HEK293 (cell line): Measurements from ENCODE around the gene ABCA3.

Experiments
- PRDM10 ChIP-seq: fragments of 450-650 bp; formaldehyde crosslinking; IDR thresholded peaks from 2 replicates; pipeline ENCODE4 v1.5.1; 2016; ENCODE audit warnings: missing biosample characterization, missing genetic modification characterization
- ZNF266 ChIP-seq: fragments of 450-650 bp; formaldehyde crosslinking; IDR thresholded peaks from 2 replicates; pipeline ENCODE4 v1.5.1; 2016; ENCODE audit warnings: missing biosample characterization, missing genetic modification characterization, low read depth
- TF ChIP-seq, protein P1 (sequence below): fragments of 450-650 bp; formaldehyde crosslinking; IDR thresholded peaks from 2 replicates; pipeline ENCODE4 v1.5.1; 2016; ENCODE audit warnings: missing biosample characterization, missing genetic modification characterization

DNA sequence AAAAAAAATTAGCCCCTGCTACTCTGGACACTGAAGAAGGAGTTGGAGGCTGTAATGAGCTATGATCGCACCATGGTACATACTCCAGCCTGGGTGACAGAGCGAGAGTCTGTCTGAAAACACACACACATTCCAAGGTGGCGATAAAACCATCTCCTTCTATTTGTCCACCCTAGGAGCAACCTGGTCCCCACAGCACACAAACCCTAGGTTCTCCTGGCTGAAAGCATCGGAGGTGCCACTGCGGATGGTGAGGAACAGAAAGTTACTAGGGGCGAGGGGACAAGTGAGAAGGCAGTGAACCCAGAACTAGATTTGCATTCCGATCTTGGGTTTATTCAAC, 87.8 kb downstream of the ABCA3 start:
- TF ChIP-seq, protein P1, sequence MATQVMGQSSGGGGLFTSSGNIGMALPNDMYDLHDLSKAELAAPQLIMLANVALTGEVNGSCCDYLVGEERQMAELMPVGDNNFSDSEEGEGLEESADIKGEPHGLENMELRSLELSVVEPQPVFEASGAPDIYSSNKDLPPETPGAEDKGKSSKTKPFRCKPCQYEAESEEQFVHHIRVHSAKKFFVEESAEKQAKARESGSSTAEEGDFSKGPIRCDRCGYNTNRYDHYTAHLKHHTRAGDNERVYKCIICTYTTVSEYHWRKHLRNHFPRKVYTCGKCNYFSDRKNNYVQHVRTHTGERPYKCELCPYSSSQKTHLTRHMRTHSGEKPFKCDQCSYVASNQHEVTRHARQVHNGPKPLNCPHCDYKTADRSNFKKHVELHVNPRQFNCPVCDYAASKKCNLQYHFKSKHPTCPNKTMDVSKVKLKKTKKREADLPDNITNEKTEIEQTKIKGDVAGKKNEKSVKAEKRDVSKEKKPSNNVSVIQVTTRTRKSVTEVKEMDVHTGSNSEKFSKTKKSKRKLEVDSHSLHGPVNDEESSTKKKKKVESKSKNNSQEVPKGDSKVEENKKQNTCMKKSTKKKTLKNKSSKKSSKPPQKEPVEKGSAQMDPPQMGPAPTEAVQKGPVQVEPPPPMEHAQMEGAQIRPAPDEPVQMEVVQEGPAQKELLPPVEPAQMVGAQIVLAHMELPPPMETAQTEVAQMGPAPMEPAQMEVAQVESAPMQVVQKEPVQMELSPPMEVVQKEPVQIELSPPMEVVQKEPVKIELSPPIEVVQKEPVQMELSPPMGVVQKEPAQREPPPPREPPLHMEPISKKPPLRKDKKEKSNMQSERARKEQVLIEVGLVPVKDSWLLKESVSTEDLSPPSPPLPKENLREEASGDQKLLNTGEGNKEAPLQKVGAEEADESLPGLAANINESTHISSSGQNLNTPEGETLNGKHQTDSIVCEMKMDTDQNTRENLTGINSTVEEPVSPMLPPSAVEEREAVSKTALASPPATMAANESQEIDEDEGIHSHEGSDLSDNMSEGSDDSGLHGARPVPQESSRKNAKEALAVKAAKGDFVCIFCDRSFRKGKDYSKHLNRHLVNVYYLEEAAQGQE (tag by site-specific recombination) = no peak
- TF ChIP-seq PRDM10 (tag by site-specific recombination) = no peak
- no peak for TF ChIP-seq ZNF266 (tag by site-specific recombination)
